ENCODE results near the gene A3GALT2.
"Not testable (repeated sequence)": the region's sequence is repeated elsewhere in the genome, so short reads cannot be mapped to it uniquely, and the experiment has no call there.

The A3GALT2 gene

GRCh38 chr1:33290615-33291014 lies 30.3 kb downstream of the A3GALT2 start:
- not testable (repeated sequence) for DNase-seq

- no peak for DNase-seq
These were observed 31.1 kb downstream of the A3GALT2 start for GRCh38 chr1:33289858-33290154.

DNA sequence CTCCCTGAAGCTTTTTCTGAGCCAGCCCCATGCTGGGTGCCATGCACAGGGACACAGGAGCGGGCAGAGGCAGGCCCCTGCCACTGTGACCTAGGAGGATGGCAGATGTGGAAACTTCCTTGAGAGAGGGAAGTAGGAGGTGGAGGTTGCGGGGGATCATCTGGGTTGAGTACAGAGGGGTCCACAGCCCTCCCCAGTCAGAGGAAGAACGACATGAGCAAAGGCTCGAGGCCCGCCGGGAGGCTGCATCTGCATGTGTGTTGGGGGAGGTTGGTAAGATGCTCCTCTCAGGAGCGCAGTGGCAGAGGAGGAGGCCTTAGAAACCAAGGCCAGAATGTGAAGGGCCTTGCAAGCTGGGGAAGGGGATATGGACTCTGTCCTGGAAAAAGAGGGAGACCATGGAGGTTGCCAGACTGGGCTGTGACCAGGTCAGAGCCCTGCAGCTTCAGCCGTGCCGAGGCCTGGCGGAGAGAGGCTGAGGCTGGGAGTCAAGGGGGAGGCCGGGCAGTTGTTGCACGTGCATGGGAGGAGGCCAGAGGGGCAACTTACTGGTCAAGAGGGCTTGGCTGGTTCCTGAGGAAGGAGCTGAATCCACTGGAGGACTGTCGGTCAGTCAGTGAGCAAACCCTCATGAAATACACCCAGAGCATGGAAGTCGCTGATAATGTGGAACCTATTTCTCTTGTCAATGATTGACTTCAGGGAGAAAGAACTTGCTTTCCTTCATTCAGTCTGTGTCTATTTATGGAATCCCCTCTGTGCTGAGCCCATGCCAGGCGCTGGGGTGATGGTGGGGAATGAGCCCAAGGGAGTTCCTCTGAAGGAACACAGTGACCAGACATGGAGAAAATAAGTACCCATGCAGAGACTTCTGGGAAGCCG lies 31.7 kb downstream of the A3GALT2 start:
- DNase-seq = no peak

- DNase-seq = no peak
These were observed 33.6 kb downstream of the A3GALT2 start for GRCh38 chr1:33287317-33287716.

DNA sequence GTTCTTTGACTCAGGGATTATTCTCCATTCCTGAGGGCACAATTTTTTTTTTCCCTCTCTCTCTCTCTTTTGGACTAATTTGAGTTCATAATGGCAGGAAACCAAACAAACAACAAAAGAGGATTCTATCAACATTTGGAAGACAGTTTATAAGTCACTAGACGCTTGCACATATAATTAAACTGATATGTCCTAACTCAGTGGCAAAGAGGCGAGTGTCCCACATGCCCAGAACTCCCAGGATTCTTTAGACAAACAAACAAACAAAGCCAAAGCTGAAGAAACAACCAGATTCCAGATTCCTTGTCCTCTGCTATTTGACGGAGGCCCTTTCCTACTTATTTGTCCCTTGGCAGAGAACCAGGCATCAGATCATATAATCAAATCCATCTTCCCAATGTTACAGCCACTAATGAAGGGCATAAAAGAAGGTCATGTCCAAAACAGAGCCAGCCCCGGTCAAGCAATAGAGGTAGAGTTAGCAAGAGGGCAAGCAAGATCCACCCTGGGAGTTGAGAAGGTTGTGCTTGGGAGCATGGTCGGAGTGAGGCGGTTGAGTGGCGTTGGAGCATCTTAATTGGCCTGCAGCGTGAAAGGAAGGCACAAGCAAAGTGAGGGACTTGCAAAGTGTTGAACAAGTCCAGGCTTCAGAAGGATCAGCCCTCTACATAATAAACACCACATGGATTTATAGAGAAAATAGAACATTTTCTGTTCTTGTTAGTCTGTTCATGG lies 34.3 kb downstream of the A3GALT2 start:
- no peak for DNase-seq

DNA sequence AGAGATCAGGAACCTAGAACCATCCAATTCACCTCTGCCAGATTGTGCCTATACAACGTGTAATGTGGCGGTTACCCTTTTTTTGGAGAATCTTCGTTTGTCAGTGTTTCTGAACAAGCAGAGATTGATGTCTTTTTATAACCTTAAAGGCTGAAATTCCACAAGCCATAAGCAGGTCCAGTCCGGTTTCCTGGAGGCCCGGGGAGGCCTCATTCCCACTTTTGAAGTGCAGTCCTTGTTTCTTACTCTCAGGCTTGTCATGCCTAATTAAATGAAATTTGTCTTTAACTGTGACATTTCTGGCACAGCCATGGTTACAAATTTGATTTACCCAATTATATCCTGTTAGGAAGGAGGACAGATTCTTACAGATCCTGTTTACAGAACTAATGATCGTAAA lies 36.8 kb downstream of the A3GALT2 start:
- no peak for DNase-seq

- DNase-seq = no peak
These were observed 38.1 kb downstream of the A3GALT2 start for GRCh38 chr1:33282791-33283190.

DNA sequence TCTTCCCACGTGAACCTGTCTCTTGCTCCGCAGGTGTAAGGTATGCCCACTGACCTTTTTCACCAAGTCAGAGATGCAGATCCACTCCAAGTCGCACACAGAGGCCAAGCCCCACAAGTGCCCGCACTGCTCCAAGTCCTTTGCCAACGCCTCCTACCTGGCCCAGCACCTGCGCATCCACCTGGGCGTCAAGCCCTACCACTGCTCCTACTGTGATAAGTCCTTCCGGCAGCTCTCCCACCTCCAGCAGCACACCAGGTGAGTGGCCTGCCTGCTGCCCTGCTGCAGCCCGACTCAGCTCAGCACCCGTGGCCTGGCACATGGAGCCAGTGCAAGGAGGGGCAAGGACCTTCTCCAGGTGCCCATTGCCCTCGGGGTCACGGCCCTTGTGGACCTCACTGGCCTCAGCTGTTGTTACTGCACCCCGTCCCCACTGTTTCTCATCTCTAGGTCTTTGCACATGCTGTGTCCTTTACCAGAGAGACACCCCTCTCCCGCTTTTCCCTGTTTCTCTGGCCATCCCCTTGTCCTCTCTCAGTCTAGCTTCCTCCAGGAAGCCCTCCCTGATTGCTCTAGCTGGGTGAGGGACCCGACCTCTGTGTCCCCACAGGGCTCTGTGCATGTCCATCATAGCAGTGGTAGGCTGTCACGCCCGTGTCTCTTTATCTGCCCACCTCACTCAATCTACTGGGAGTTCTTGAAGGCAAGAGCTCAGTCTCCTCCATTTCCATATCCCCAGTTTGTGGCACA lies 39.2 kb downstream of the A3GALT2 start:
- no peak for DNase-seq

- DNase-seq = no peak
These were observed 40.7 kb downstream of the A3GALT2 start for GRCh38 chr1:33280091-33280661.

- no peak for DNase-seq
These were observed 43.3 kb downstream of the A3GALT2 start for GRCh38 chr1:33277488-33278084.

GRCh38 chr1:33276573-33277298 lies 44.2 kb downstream of the A3GALT2 start:
- no peak for DNase-seq

DNA sequence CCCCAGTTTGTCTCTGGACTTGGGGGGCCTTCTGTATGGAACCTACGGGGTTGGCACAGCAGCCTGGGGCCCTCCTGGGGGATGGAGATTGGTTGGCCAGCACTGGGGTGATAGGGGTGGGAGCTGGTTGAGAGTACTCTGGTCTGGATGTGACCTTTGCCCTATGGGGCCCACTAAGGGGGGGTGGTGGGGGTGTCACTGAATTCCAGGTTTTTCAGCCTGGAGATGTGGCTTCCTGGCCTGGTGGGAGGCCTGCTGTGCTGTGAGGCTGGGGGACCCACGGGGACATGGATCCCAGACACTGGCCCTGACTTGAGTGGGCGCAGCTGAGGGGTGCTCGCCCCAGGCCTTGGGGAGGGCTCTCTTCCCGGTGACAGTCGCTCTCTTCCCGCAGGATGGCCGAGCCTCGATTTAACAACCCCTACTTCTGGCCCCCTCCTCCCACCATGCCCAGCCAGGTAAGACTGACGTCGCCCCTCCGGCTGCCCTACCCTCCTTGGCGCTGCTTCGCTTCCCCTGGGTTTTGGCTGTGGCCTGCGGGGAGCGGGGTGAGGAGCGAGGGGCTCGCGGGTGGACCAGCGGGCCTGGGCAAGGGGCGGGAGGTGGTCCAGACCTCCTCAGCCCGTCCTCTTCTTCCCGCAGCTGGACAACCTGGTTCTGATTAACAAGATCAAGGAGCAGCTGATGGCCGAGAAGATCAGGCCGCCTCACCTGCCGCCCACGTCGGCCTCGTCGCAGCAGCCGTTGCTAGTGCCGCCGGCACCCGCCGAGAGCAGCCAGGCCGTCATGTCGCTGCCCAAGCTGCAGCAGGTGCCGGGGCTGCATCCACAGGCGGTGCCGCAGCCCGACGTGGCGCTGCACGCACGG lies 45.0 kb downstream of the A3GALT2 start:
- DNase-seq = no peak

- DNase-seq = no peak
These were observed 45.7 kb downstream of the A3GALT2 start for GRCh38 chr1:33275195-33275594.

GRCh38 chr1:33274446-33274845 lies 46.5 kb downstream of the A3GALT2 start:
- no peak for DNase-seq

GRCh38 chr1:33273961-33274371 lies 46.9 kb downstream of the A3GALT2 start:
- DNase-seq = no peak

- peak; percentile 14 for DNase-seq
These were observed 47.5 kb downstream of the A3GALT2 start for GRCh38 chr1:33273406-33273805.

DNA sequence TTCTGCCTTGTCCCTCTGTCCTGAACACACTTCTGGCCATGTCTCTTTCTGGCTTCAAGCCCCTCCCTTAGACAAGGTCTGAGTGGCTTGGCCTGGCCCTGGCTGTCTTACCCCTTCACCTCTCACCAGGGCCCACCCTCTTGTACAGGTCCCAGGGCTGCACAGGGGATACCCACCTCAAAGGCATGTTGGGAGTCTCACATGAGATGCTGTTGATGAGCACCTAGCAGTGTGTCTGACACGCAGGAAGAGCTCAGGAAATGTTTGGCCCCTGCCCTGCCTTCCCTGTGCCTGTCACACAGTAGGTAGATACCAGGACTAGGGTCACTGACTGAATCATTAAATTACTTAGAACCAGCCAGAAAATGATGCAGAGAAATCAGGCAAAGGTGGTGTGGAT lies 48.0 kb downstream of the A3GALT2 start:
- DNase-seq = no peak

GRCh38 chr1:33272509-33272908 lies 48.4 kb downstream of the A3GALT2 start:
- no peak for DNase-seq

DNA sequence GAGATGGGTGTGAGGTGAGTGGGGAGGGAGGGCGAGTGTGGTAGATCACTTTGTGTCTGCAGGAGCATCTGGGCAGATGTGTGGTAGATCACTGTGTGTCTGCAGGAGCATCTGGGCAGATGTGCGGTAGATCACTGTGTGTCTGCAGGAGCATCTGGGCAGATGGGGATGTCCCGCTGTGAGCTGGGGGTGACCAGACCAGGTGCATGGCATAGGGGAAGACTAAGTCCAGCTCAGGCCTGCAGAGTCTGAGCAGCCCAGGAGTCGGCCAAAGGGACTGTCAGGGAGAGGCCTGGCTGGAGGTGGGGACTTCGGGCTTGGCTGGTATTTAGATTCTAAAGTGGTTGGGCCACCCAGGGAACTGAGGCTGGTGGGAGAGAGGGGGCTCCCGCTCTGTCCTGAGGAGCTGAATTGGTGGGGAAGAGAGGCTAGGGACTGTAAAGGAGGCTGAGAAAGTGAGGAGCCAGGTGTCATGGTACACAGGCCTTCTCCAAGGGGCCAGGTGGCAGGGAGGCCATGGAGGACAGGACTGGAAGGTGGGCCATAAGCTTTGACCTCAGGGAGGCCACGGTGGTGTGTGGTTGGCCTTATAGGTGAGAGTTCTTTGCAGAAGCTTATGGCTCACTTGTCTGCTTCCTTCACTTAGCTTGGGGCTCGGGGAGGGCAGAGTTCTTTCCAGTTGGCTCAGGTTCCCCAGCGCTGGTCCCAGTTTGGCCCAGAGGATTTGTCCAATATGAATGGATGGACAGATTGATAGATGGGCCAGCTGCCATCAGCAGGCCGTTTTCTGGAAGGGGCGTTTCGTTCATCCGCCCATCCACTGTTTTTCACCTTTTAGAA lies 49.0 kb downstream of the A3GALT2 start:
- no peak for DNase-seq

- no peak for DNase-seq
These were observed 50.0 kb downstream of the A3GALT2 start for GRCh38 chr1:33270808-33271465.
